Esophagus squamous epithelium (tissue), 5 donors: ENCODE data around the gene SEC24D. TPM values are rescaled to one million over a fixed set of nuclear protein-coding genes. Genes with fewer than 3 reads are reported as not detected.

Experiments used
- DNase-seq: peaks from one replicate; lab custom pipeline; 2025; lab: John Stamatoyannopoulos, UW
- H3K27ac ChIP-seq, 4 donors: fragments of 200-600 bp; sonication (generic); one replicate each; pipeline ENCODE4 v1.5.1; 2016 to 2019; ENCODE audit warnings: mild to moderate bottlenecking in 1 of 4
- H3K27me3 ChIP-seq, 4 donors: fragments of 200-600 bp; sonication (generic); 1 replicate in 3 of 4; 2 replicates in 1 of 4; pipeline versions ENCODE4 v1.5.1 to v1.6.0; 2017 to 2021; ENCODE audit warnings: antibody characterized with exemption in 1 of 4
- H3K36me3 ChIP-seq, 3 donors: fragments of 200-600 bp; sonication (generic); one replicate each; pipeline ENCODE4 v1.5.1; 2016 to 2019
- H3K4me1 ChIP-seq, 3 donors: fragments of 200-600 bp; sonication (generic); one replicate each; pipeline ENCODE4 v1.5.1; 2017 to 2019
- H3K4me3 ChIP-seq, 4 donors: fragments of 200-600 bp; sonication (generic); 1 replicate in 3 of 4; 2 replicates in 1 of 4; pipeline ENCODE4 v1.5.1; 2016 to 2019; ENCODE audit warnings: mild to moderate bottlenecking in 2 of 4, moderate library complexity in 1 of 4
- H3K9me3 ChIP-seq, 3 donors: fragments of 200-600 bp; sonication (generic); one replicate each; pipeline ENCODE4 v1.5.1; 2016 to 2019
- CTCF ChIP-seq, 6 experiments: fragments of 450-650 bp in 4 of 6; fragments of 200-600 bp in 2 of 6; sonication (generic) in 2 of 6; IDR thresholded peaks; one replicate each; pipeline ENCODE4 v1.5.1; 2016 to 2019; ENCODE audit warnings: antibody characterized with exemption in 6 of 6, mild to moderate bottlenecking in 4 of 6, moderate library complexity in 4 of 6
- POLR2A ChIP-seq, 4 donors: fragments of 450-650 bp; IDR thresholded peaks; one replicate each; pipeline ENCODE4 v1.6.1; 2017; ENCODE audit warnings: antibody characterized with exemption in 4 of 4, mild to moderate bottlenecking in 4 of 4, moderate library complexity in 3 of 4
- WGBS, 2 donors: methylation state at CpG; one replicate each; pipeline ENCODE4 v1.1.5; 2018; 5-methylcytosine and 5-hydroxymethylcytosine counted together
- intact Hi-C: fragments of 100-400 bp; cut with DNase I; formaldehyde crosslinking; loops from one replicate; pipeline ENCODE4 v1.15.0; 2022
- total RNA-seq, 4 donors: library from RNA; depleted of rRNA; stranded (reverse); fragments of >200 nt; gene quantifications; one replicate each; pipeline ENCODE4 v1.1.0, GENCODE V29; 2016
- donor health status: DM: yes; HTN: yes; CAD: no.

The SEC24D gene
- total RNA-seq, 4 donors from 2014 or later: 18.5 to 33.6 (median 21.6) TPM

GRCh38 chr4:118814058-118814457 is 21.9 kb downstream of the SEC24D start:
- no peak for DNase-seq
- peaks cover 9 to 73% (median 17%) of the 10 kb centered on the region in 3 donors for H3K36me3 ChIP-seq
- no peak overlapping the region for H3K4me3 ChIP-seq
- 87 to 92% methylated on average over 3 to 4 of the region's 4 CpGs for WGBS, 2 donors
- no peak overlapping the region for H3K27ac ChIP-seq
- no peaks in the 10 kb centered on the region for H3K27me3 ChIP-seq
- peaks cover 0 to 4% (median 0%) of the 10 kb centered on the region in 3 donors for H3K4me1 ChIP-seq
- intact Hi-C loops: no loop called here
- TF ChIP-seq CTCF (IDR thresholded peaks at IDR 0.05) (no peak), POLR2A (IDR thresholded peaks at IDR 0.05) (no peak)
- no peaks in the 10 kb centered on the region for H3K9me3 ChIP-seq

GRCh38 chr4:118813561-118813960 is 22.4 kb downstream of the SEC24D start:
- Histone ChIP-seq H3K4me1 (peaks cover 0 to 4% (median 0%) of the 10 kb centered on the region in 3 donors), H3K9me3 (no peaks in the 10 kb centered on the region), H3K4me3 (no peak overlapping the region), H3K27ac (no peak overlapping the region), H3K36me3 (peaks cover 9 to 78% (median 17%) of the 10 kb centered on the region in 3 donors), H3K27me3 (no peaks in the 10 kb centered on the region)
- no peak for TF ChIP-seq POLR2A (IDR thresholded peaks at IDR 0.05)
- no peak for TF ChIP-seq CTCF (IDR thresholded peaks at IDR 0.05)
- 86 to 94% methylated on average over 3 of the region's 3 CpGs for WGBS, 2 donors
- no peak for DNase-seq
- intact Hi-C loops: no loop called here

- H3K9me3 ChIP-seq: no peaks in the 10 kb centered on the region
- no peak overlapping the region for H3K4me3 ChIP-seq
- intact Hi-C loops: no loop called here
- H3K27me3 ChIP-seq: no peaks in the 10 kb centered on the region
- no peak for TF ChIP-seq CTCF (IDR thresholded peaks at IDR 0.05)
- TF ChIP-seq POLR2A (IDR thresholded peaks at IDR 0.05): no peak
- no peak for DNase-seq
- H3K27ac ChIP-seq: peak overlapping the region in 2 of 4 donors; percentile 40
- H3K4me1 ChIP-seq: peaks cover 0 to 4% (median 0%) of the 10 kb centered on the region in 3 donors
- 74 to 84% methylated on average over 3 of the region's 3 CpGs for WGBS, 2 donors
- H3K36me3 ChIP-seq: peaks cover 9 to 96% (median 17%) of the 10 kb centered on the region in 3 donors
These were observed 24.1 kb downstream of the SEC24D start for GRCh38 chr4:118811832-118812231.

GRCh38 chr4:118810991-118811764 is 24.7 kb downstream of the SEC24D start:
- no peaks in the 10 kb centered on the region for H3K9me3 ChIP-seq
- peaks cover 0 to 4% (median 0%) of the 10 kb centered on the region in 3 donors for H3K4me1 ChIP-seq
- DNase-seq: no peak
- no peak for TF ChIP-seq POLR2A (IDR thresholded peaks at IDR 0.05)
- no peak for TF ChIP-seq CTCF (IDR thresholded peaks at IDR 0.05)
- peak overlapping the region in 3 of 4 donors; percentile 39 to 40 (median 40) for H3K27ac ChIP-seq
- peaks cover 9 to 100% (median 17%) of the 10 kb centered on the region in 3 donors for H3K36me3 ChIP-seq
- 54 to 58% methylated on average over 3 of the region's 3 CpGs for WGBS, 2 donors
- intact Hi-C loops: no loop called here
- no peaks in the 10 kb centered on the region for H3K27me3 ChIP-seq
- H3K4me3 ChIP-seq: no peak overlapping the region

GRCh38 chr4:118807659-118808058 is 28.3 kb downstream of the SEC24D start:
- DNase-seq: no peak
- H3K27ac ChIP-seq: no peak overlapping the region
- no peak overlapping the region for H3K4me3 ChIP-seq
- TF ChIP-seq POLR2A (IDR thresholded peaks at IDR 0.05) (no peak), CTCF (IDR thresholded peaks at IDR 0.05) (no peak)
- H3K4me1 ChIP-seq: peaks cover 0 to 4% (median 0%) of the 10 kb centered on the region in 3 donors
- 93 to 100% methylated on average over 2 of the region's 2 CpGs for WGBS, 2 donors
- H3K27me3 ChIP-seq: no peaks in the 10 kb centered on the region
- H3K9me3 ChIP-seq: no peaks in the 10 kb centered on the region
- intact Hi-C loops: no loop called here
- peaks cover 0 to 100% (median 4%) of the 10 kb centered on the region in 3 donors for H3K36me3 ChIP-seq
